Measurements from ENCODE around the gene CADM2.

DNA sequence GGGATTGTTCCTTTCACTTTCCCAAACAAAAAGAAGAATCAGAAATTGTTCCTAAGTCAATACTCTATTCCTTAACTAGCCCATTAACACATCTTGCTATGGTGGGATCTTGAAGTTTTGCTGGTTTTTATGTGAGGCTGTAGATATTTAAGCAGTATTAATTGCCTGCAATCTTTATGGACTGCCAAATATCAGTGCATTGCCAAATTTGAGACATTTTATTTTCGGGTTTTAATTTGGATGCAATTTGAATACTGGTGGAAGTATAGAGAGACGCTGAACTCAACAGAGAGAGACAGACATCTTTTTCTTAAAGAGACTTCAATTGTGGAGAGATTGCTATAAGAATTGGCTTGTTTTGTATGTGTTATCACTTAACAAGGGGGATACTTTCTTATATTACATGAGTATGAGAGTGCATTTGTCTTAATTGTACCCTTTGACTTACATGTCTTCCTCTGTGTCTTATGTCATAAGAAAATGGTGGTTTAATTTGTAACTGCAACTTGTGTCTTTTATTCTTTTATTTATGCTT, 10.0 kb downstream of the CADM2 start:
- TF ChIP-seq, protein P1, sequence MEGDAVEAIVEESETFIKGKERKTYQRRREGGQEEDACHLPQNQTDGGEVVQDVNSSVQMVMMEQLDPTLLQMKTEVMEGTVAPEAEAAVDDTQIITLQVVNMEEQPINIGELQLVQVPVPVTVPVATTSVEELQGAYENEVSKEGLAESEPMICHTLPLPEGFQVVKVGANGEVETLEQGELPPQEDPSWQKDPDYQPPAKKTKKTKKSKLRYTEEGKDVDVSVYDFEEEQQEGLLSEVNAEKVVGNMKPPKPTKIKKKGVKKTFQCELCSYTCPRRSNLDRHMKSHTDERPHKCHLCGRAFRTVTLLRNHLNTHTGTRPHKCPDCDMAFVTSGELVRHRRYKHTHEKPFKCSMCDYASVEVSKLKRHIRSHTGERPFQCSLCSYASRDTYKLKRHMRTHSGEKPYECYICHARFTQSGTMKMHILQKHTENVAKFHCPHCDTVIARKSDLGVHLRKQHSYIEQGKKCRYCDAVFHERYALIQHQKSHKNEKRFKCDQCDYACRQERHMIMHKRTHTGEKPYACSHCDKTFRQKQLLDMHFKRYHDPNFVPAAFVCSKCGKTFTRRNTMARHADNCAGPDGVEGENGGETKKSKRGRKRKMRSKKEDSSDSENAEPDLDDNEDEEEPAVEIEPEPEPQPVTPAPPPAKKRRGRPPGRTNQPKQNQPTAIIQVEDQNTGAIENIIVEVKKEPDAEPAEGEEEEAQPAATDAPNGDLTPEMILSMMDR (IDR thresholded peaks at IDR 0.05): no peak
- TF ChIP-seq POLR2A (IDR thresholded peaks at IDR 0.05): no peak
